ENCODE measurements around the gene SEPTIN10.

The SEPTIN10 gene

GRCh38 chr2:109523121-109523520 is 90.6 kb downstream of the SEPTIN10 start:
- DNase-seq (ENCODE audit: low spot score): no peak

GRCh38 chr2:109522063-109522374 is 91.7 kb downstream of the SEPTIN10 start:
- no peak for DNase-seq (ENCODE audit: low spot score)

- no peak for DNase-seq (ENCODE audit: low spot score)
Observed at GRCh38 chr2:109521233-109522062, 92.3 kb downstream of the SEPTIN10 start.

- DNase-seq (ENCODE audit: low spot score): no peak
Observed at GRCh38 chr2:109519513-109519912, 94.3 kb downstream of the SEPTIN10 start.

GRCh38 chr2:109517118-109517889 is 96.5 kb downstream of the SEPTIN10 start:
- DNase-seq (ENCODE audit: low spot score): no peak

GRCh38 chr2:109516445-109517117 is 97.2 kb downstream of the SEPTIN10 start:
- peak; percentile 85 for DNase-seq (ENCODE audit: low spot score)

GRCh38 chr2:109514857-109515256 is 98.9 kb downstream of the SEPTIN10 start:
- no peak for DNase-seq (ENCODE audit: low spot score)

GRCh38 chr2:109513749-109514588 is 99.8 kb downstream of the SEPTIN10 start:
- DNase-seq (ENCODE audit: low spot score): no peak

GRCh38 chr2:109513230-109513629 is 100.5 kb downstream of the SEPTIN10 start:
- no peak for DNase-seq (ENCODE audit: low spot score)

GRCh38 chr2:109512076-109512475 is 101.7 kb downstream of the SEPTIN10 start:
- no peak for DNase-seq (ENCODE audit: low spot score)

GRCh38 chr2:109511168-109511567 is 102.6 kb downstream of the SEPTIN10 start:
- DNase-seq (ENCODE audit: low spot score): no peak

- DNase-seq (ENCODE audit: low spot score): peak; percentile 81
Observed at GRCh38 chr2:109510136-109511028, 103.4 kb downstream of the SEPTIN10 start.

- no peak for DNase-seq (ENCODE audit: low spot score)
Observed at GRCh38 chr2:109508556-109508955, 105.2 kb downstream of the SEPTIN10 start.

GRCh38 chr2:109507828-109508227 is 105.9 kb downstream of the SEPTIN10 start:
- no peak for DNase-seq (ENCODE audit: low spot score)

- DNase-seq (ENCODE audit: low spot score): no peak
Observed at GRCh38 chr2:109507217-109507616, 106.5 kb downstream of the SEPTIN10 start.

GRCh38 chr2:109503191-109503590 is 110.6 kb downstream of the SEPTIN10 start:
- DNase-seq (ENCODE audit: low spot score): no peak

GRCh38 chr2:109501461-109501860 is 112.3 kb downstream of the SEPTIN10 start:
- no peak for DNase-seq (ENCODE audit: low spot score)

- no peak for DNase-seq (ENCODE audit: low spot score)
Observed at GRCh38 chr2:109500910-109501309, 112.9 kb downstream of the SEPTIN10 start.

GRCh38 chr2:109499566-109499965 is 114.2 kb downstream of the SEPTIN10 start:
- no peak for DNase-seq (ENCODE audit: low spot score)

- no peak for DNase-seq (ENCODE audit: low spot score)
Observed at GRCh38 chr2:109498906-109499305, 114.9 kb downstream of the SEPTIN10 start.
